A549 (cell line): ENCODE data around the gene TSEN34. TPM values are rescaled to one million over a fixed set of nuclear protein-coding genes. Genes with fewer than 3 reads are reported as not detected.

Experiments
- ATAC-seq, 2 experiments: fragments of 200-7000 bp in 1 of 2; fragments of >200 bp in 1 of 2; cut with Nextera tagmentation in 1 of 2; cut with Tn5 transposase in 1 of 2; 3 replicates each; pipeline versions ENCODE4 v1.8.0 to v1.9.1; 2018 to 2020; ENCODE audit warnings: mild to moderate bottlenecking in 1 of 2, moderate library complexity in 1 of 2
- CTCF ChIA-PET: fragments of 300-600 bp; sonication (Branson Sonifier 250); formaldehyde crosslinking; extraction: SDS; loops from one replicate; lab custom pipeline; 2021; ENCODE audit warnings: antibody characterized with exemption, inconsistent platforms; lab: Yijun Ruan, JAX
- POLR2A ChIA-PET: fragments of 350-600 bp; formaldehyde crosslinking; extraction: SDS; loops from one replicate; lab custom pipeline; 2021; ENCODE audit warnings: antibody characterized with exemption, inconsistent platforms; lab: Yijun Ruan, JAX
- DNase-seq, 2 experiments: peaks; one replicate each; pipeline versions ENCODE4 v3.0.0 to v3.0.0-alpha.2; 2011 to 2016; ENCODE audit warnings: low read depth in 1 of 2, low spot score in 1 of 2
- FAIRE-seq: peaks from 2 replicates; lab custom pipeline; 2011; peaks lifted over from hg19 to GRCh38; lab: Jason Lieb, UNC
- H3K27ac ChIP-seq, 2 experiments: fragments of >200 bp; sonication (Bioruptor Twin); formaldehyde crosslinking; 3 replicates each; pipeline ENCODE4 v1.5.1; 2016 to 2017
- H3K4me1 ChIP-seq: fragments of >200 bp; sonication (Bioruptor Twin); formaldehyde crosslinking; 3 replicates; pipeline ENCODE4 v1.6.1; 2016
- H3K4me2 ChIP-seq: fragments of >200 bp; sonication (Bioruptor Twin); formaldehyde crosslinking; 3 replicates; pipeline ENCODE4 v1.6.1; 2016
- H3K4me3 ChIP-seq: fragments of >200 bp; sonication (Bioruptor Twin); formaldehyde crosslinking; 3 replicates; pipeline ENCODE4 v1.5.1; 2016
- H3K9me3 ChIP-seq: fragments of >200 bp; sonication (Bioruptor Twin); formaldehyde crosslinking; 3 replicates; pipeline ENCODE4 v1.6.1; 2016
- CBX2 ChIP-seq: fragments of 200-600 bp; sonication (generic); IDR thresholded peaks from 2 replicates; pipeline ENCODE4 v1.6.1; 2016; ENCODE audit warnings: low read depth, mild to moderate bottlenecking, borderline replicate concordance
- CEBPB ChIP-seq, 2 experiments: fragments of >200 bp in 1 of 2; sonication (Bioruptor Twin) in 1 of 2; formaldehyde crosslinking in 1 of 2; IDR thresholded peaks; 2 replicates each; pipeline ENCODE4 v1.6.1; 2012 to 2016
- EP300 ChIP-seq, 2 experiments: fragments of >200 bp; sonication (Bioruptor Twin); formaldehyde crosslinking; IDR thresholded peaks; 2 replicates in 1 of 2; 3 replicates in 1 of 2; pipeline ENCODE4 v1.6.1; 2016 to 2017
- ESRRA ChIP-seq: fragments of 150-350 bp; IDR thresholded peaks from 2 replicates; pipeline ENCODE4 v1.6.1; 2014; ENCODE audit warnings: mild to moderate bottlenecking, low read length, borderline replicate concordance
- FOSL2 ChIP-seq, 2 experiments: fragments of 450-650 bp in 1 of 2; fragments of >200 bp in 1 of 2; sonication (Bioruptor Twin) in 1 of 2; formaldehyde crosslinking; IDR thresholded peaks; 2 replicates each; pipeline versions ENCODE4 v1.5.0 to v1.6.1; 2016 to 2020; ENCODE audit warnings: mild to moderate bottlenecking in 1 of 2, moderate library complexity in 1 of 2
- GATA3 ChIP-seq: IDR thresholded peaks from 2 replicates; pipeline ENCODE4 v1.6.1; 2012; ENCODE audit warnings: borderline replicate concordance
- HDAC2 ChIP-seq: fragments of 200-600 bp; sonication (generic); IDR thresholded peaks from 2 replicates; pipeline ENCODE4 v1.6.1; 2016
- HOXA7 ChIP-seq: fragments of 250-450 bp; sonication (Bioruptor Pico); IDR thresholded peaks from 2 replicates; pipeline ENCODE4 v1.5.0; 2020; ENCODE audit warnings: mild to moderate bottlenecking, moderate library complexity
- HOXB13 ChIP-seq: fragments of 250-450 bp; sonication (Bioruptor Pico); IDR thresholded peaks from 2 replicates; pipeline ENCODE4 v1.5.0; 2020; ENCODE audit warnings: low read depth, mild to moderate bottlenecking, moderate library complexity
- JUN ChIP-seq, 2 experiments: fragments of >200 bp; sonication (Bioruptor Twin); formaldehyde crosslinking; IDR thresholded peaks; 2 replicates in 1 of 2; 3 replicates in 1 of 2; pipeline ENCODE4 v1.6.1; 2016 to 2017
- MAFK ChIP-seq: fragments of 450-650 bp; IDR thresholded peaks from 2 replicates; pipeline ENCODE4 v1.6.1; 2014; ENCODE audit not compliant: partially characterized antibody
- NFE2L2 ChIP-seq: fragments of 150-350 bp; conservative IDR thresholded peaks from 2 replicates; pipeline ENCODE4 v1.6.1; 2014; ENCODE audit warnings: low read length
- NPAS2 ChIP-seq: fragments of 250-450 bp; sonication (Bioruptor Pico); IDR thresholded peaks from 2 replicates; pipeline ENCODE4 v1.8.0; 2022; ENCODE audit warnings: mild to moderate bottlenecking, moderate library complexity, borderline replicate concordance
- NR3C1 ChIP-seq: fragments of >200 bp; sonication (Bioruptor Twin); formaldehyde crosslinking; IDR thresholded peaks from 3 replicates; pipeline ENCODE4 v1.6.1; 2017
- PHF8 ChIP-seq: fragments of 200-600 bp; sonication (generic); IDR thresholded peaks from 2 replicates; pipeline ENCODE4 v1.6.1; 2016; ENCODE audit warnings: low read depth, mild to moderate bottlenecking, antibody characterized with exemption, moderate library complexity, borderline replicate concordance
- POLR2A ChIP-seq: IDR thresholded peaks from 2 replicates; pipeline ENCODE4 v1.6.1; 2012; ENCODE audit warnings: mild to moderate bottlenecking, low read length
- POLR2AphosphoS2 ChIP-seq: conservative IDR thresholded peaks from 2 replicates; pipeline ENCODE4 v1.6.1; 2012; ENCODE audit warnings: low read length, improper control_type of control experiment, inconsistent platforms
- RCOR1 ChIP-seq: fragments of 150-350 bp; IDR thresholded peaks from 2 replicates; pipeline ENCODE4 v1.6.1; 2014; ENCODE audit warnings: antibody characterized with exemption, low read length, low read depth
- RNF2 ChIP-seq: fragments of 200-600 bp; sonication (generic); IDR thresholded peaks from 2 replicates; pipeline ENCODE4 v1.6.1; 2016; ENCODE audit warnings: low read depth, mild to moderate bottlenecking, antibody characterized with exemption, moderate library complexity, borderline replicate concordance
- SREBF2 ChIP-seq: fragments of 450-650 bp; IDR thresholded peaks from 2 replicates; pipeline ENCODE4 v1.6.1; 2014; ENCODE audit warnings: mild to moderate bottlenecking, moderate library complexity
- TFCP2L1 ChIP-seq: fragments of 250-450 bp; sonication (Bioruptor Pico); IDR thresholded peaks from 2 replicates; pipeline ENCODE4 v1.5.0; 2021; ENCODE audit warnings: mild to moderate bottlenecking
- TP53 ChIP-seq: fragments of 250-450 bp; sonication (Bioruptor Pico); IDR thresholded peaks from 2 replicates; pipeline ENCODE4 v1.5.0; 2021; ENCODE audit warnings: mild to moderate bottlenecking, moderate library complexity
- WGBS: methylation state at CpG from one replicate; pipeline ENCODE4 v1.1.6; 2017; ENCODE audit errors: missing lambda C conversion rate; 5-methylcytosine and 5-hydroxymethylcytosine counted together
- polyA minus RNA-seq: library from RNA; depleted of rRNA, polyadenylated mRNA; stranded (reverse); fragments of >200 nt; gene quantifications from 2 replicates; pipeline ENCODE4 v1.2.3, GENCODE V29; 2011; rRNA and poly(A)+ RNA removed
- polyA plus RNA-seq, 4 experiments: library from polyadenylated mRNA; depleted of rRNA in 3 of 4; stranded (reverse); fragments of >200 nt; fragmentation: RNase III in 1 of 4; extraction: RNeasy Plus Mini Kit Qiagen cat#74134 plus additional on column Dnase treatment in 1 of 4; gene quantifications; 2 replicates in 3 of 4; 3 replicates in 1 of 4; pipeline ENCODE4 v1.2.3, GENCODE V29; 2011 to 2017
- TF ChIP-seq, protein P1 (sequence below): IDR thresholded peaks from 2 replicates; pipeline ENCODE4 v1.6.1; 2012
- TF ChIP-seq, protein P2 (sequence below): IDR thresholded peaks from 2 replicates; pipeline ENCODE4 v1.6.1; 2012

TSEN34 gene
- polyA plus RNA-seq (2011; rRNA removed) (53.4 and 61.1 TPM in 2 replicates), polyA plus RNA-seq (2017; fragmentation: RNase III; extraction: RNeasy Plus Mini Kit Qiagen cat#74134 plus additional on column Dnase treatment) (79.0 to 90.9 TPM (median 87.7 TPM) in 3 replicates), polyA minus RNA-seq (41.8 and 48.8 TPM in 2 replicates)
- 140 and 185 TPM in 2 replicates for polyA plus RNA-seq (2012; cell fraction: cytosol; rRNA removed)
- polyA plus RNA-seq (2012; cell fraction: nucleus; rRNA removed), result 146 and 170 TPM in 2 replicates

- no peak for FAIRE-seq
- no peak for TF ChIP-seq NFE2L2
- TF ChIP-seq POLR2AphosphoS2, result no peak
- TF ChIP-seq ESRRA, result no peak
- TF ChIP-seq HOXA7 (CRISPR knock-in tag), result no peak
- 0 out of 5 replicates have a peak, but pooled peaks of 1 of the 2 experiments have one; percentile 52 for TF ChIP-seq JUN (IDR thresholded peaks at IDR 0.05)
- TF ChIP-seq TP53 (CRISPR knock-in tag), result 0 out of 2 replicates have a peak, but pooled peaks have one; percentile 28
- no peak for TF ChIP-seq NPAS2 (CRISPR knock-in tag)
- no peak for TF ChIP-seq SREBF2
- TF ChIP-seq NR3C1, result no peak
- peak; percentile 71; the same call in 1 of the 2 replicates for TF ChIP-seq RNF2
- peak; percentile 71 for TF ChIP-seq PHF8
- TF ChIP-seq TFCP2L1 (CRISPR knock-in tag), result no peak
- TF ChIP-seq GATA3, result no peak
- TF ChIP-seq, protein P1, sequence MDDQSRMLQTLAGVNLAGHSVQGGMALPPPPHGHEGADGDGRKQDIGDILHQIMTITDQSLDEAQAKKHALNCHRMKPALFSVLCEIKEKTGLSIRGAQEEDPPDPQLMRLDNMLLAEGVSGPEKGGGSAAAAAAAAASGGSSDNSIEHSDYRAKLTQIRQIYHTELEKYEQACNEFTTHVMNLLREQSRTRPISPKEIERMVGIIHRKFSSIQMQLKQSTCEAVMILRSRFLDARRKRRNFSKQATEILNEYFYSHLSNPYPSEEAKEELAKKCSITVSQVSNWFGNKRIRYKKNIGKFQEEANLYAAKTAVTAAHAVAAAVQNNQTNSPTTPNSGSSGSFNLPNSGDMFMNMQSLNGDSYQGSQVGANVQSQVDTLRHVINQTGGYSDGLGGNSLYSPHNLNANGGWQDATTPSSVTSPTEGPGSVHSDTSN, result 0 out of 2 replicates have a peak, but pooled peaks have one; percentile 5
- TF ChIP-seq CEBPB (IDR thresholded peaks at IDR 0.05), result no peak
- no peak for TF ChIP-seq RCOR1
- TF ChIP-seq POLR2A, result peak; percentile 81
- TF ChIP-seq, protein P2, sequence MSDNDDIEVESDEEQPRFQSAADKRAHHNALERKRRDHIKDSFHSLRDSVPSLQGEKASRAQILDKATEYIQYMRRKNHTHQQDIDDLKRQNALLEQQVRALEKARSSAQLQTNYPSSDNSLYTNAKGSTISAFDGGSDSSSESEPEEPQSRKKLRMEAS, result peak; percentile 31
- no peak for TF ChIP-seq FOSL2 (IDR thresholded peaks at IDR 0.05)
- TF ChIP-seq FOSL2 (CRISPR knock-in tag; IDR thresholded peaks at IDR 0.05), result 0 out of 2 replicates have a peak, but pooled peaks have one; percentile 7
- POLR2A ChIA-PET, result interaction anchor here (0.6 to 5.0 kb wide), 7 partner anchors 10 to 272 kb away, joined by 3 to 132 read pairs (median 19); partner anchors contain the start of genes LENG8, LENG9, PRPF31 and RPS9
Measured at GRCh38 chr19:54191011-54191810, at the start of gene TSEN34. TSEN34 (plus strand) TSS chr19:54191308; CDS start chr19:54191365, 57 bp downstream.

GRCh38 chr19:54141356-54141755 lies 49.8 kb upstream of the TSEN34 start:
- ChIA-PET CTCF (interaction anchor here (2.3 to 2.6 kb wide), 2 partner anchors 9 to 18 kb away, joined by 7 to 14 read pairs; partner anchors contain the start of gene LENG1), POLR2A (interaction anchor here (1.3 kb wide), 1 partner anchor 10 kb away, joined by 5 read pairs; no protein-coding TSS in a partner anchor)
- Histone ChIP-seq H3K27ac (no peak overlapping the region), H3K4me3 (no peak overlapping the region), H3K4me2 (no peak overlapping the region), H3K4me1 (peaks cover 9% of the 10 kb centered on the region; the same call in 2 of the 3 replicates), H3K9me3 (no peaks in the 10 kb centered on the region)
- TF ChIP-seq GATA3, result no peak
- TF ChIP-seq POLR2A, result no peak
- TF ChIP-seq CBX2, result no peak
- no peak for TF ChIP-seq EP300 (IDR thresholded peaks at IDR 0.05)
- no peak for TF ChIP-seq HOXB13 (CRISPR knock-in tag)
- no peak for TF ChIP-seq MAFK
- TF ChIP-seq RCOR1, result no peak
- TF ChIP-seq HDAC2, result no peak
- 96% methylated on average over 3 of the region's 3 CpGs for WGBS
- FAIRE-seq, result no peak
- no peak for DNase-seq
- no peak for ATAC-seq

More at GRCh38 chr19:54191011-54191810, at the start of gene TSEN34:
- CTCF ChIA-PET, result interaction anchor here (1.2 to 17.2 kb wide), 6 partner anchors 8 to 75 kb away, joined by 3 to 295 read pairs (median 6); partner anchors contain the start of gene TMC4
- peak in 1 of 2 experiments; percentile 52 for DNase-seq
- peaks cover 23% of the 10 kb centered on the region for H3K4me1 ChIP-seq
- H3K4me3 ChIP-seq, result peak within 1 kb of the TSS; percentile 80
- WGBS, result 1% methylated on average over 26 of the region's 77 CpGs
- H3K4me2 ChIP-seq, result peak within 1 kb of the TSS; percentile 89
- H3K27ac ChIP-seq, result peak within 1 kb of the TSS; percentile 91 to 94
- no peaks in the 10 kb centered on the region for H3K9me3 ChIP-seq
- ATAC-seq, result peak; percentile 35 to 54
